ENCODE data around the gene ABHD14A.

DNA sequence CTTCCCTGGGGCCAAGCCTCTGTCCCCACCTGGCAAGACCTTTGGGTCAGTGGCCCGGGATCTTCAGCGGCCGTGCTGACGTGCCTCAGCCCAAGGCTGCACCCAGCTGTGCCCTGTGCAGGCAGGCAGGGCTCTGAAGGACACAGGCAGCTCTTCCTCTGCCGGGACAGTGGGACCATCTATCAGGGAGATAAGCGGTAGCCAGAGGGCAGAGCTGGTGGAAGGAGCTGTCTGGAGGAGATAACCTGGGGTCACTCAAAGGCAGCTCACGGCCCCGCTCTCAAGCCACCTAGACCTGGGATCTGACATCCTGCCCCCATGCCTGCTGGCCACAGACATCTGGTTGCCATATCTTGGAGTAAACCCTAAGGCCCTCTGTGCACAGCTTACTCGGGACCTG lies 54.2 kb downstream of the ABHD14A start:
- TF ChIP-seq, protein P1, sequence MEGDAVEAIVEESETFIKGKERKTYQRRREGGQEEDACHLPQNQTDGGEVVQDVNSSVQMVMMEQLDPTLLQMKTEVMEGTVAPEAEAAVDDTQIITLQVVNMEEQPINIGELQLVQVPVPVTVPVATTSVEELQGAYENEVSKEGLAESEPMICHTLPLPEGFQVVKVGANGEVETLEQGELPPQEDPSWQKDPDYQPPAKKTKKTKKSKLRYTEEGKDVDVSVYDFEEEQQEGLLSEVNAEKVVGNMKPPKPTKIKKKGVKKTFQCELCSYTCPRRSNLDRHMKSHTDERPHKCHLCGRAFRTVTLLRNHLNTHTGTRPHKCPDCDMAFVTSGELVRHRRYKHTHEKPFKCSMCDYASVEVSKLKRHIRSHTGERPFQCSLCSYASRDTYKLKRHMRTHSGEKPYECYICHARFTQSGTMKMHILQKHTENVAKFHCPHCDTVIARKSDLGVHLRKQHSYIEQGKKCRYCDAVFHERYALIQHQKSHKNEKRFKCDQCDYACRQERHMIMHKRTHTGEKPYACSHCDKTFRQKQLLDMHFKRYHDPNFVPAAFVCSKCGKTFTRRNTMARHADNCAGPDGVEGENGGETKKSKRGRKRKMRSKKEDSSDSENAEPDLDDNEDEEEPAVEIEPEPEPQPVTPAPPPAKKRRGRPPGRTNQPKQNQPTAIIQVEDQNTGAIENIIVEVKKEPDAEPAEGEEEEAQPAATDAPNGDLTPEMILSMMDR (IDR thresholded peaks at IDR 0.05) = no peak
- no peak for TF ChIP-seq POLR2AphosphoS5 (IDR thresholded peaks at IDR 0.05)
